GM19324 (cell line): ENCODE measurements around the gene CST9L.
"Not testable (repeated sequence)": the region's sequence is repeated elsewhere in the genome, so short reads cannot be mapped to it uniquely, and the experiment has no call there.

Experiments used
- ATAC-seq: cut with Tn5 transposase; IDR thresholded peaks from one replicate; pipeline ENCODE4 v1.9.1; 2021; ENCODE audit warnings: mild to moderate bottlenecking, moderate library complexity; ENCODE audit not compliant: unreplicated experiment, low FRiP score

The CST9L gene

DNA sequence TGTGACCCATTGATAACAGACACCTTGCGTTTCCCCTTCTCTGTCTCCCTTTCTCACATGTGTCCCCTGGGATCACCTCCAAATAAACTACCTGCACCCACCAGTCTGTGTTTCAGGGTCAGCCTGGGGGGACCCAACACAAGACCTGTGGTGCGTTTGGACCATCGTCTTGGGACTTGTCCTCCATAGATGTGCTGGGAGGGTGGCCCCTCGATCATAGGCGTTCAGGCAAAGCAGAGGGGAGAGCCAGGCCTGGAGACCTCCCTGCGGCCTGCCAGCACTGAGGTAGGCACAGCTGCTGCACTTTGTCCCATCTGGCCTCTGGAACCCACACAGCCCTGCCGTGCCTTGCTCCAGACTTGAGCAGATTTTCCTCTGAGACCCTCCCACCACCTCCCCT lies 19.3 kb upstream of the CST9L start:
- no peak for ATAC-seq

DNA sequence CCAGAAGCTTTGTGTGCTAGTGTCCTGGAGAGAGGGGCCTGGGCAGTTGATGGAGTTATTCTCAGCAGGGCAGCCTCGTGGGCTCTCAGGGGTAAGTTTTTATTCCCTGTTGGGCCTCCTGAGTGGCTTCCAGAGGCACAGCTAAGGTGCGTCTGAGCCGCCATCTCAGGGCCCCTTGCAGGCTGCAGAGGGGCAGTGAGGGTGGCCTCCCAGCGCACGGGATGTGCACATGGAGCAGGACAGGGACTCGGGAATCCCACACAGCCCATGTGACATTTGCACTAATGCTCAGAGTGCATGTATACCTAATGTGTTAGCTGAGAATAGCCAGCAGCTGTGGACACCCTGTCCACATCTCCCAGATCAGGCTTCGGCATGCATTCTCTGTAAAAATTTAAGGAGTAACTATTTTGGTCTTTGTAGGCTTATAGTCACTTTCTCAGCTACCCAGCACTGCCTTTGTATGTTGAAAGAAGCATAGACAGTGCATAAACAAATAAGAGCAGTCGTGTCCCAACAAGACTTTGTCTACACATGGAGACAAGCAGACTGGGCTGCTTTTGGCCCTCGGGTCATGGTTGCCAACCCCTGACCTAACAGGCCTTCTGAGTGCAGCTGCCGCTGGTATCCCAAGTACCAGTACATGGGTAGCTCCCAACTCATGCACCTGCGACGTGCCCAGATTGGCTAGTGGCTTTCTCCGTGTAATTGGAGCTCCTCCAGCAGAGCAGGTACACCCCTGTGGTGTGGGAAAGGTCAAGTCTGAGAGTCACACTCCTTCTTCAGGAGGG lies 18.6 kb upstream of the CST9L start:
- ATAC-seq, result no peak

GRCh38 chr20:23585808-23586734 lies 17.8 kb upstream of the CST9L start:
- no peak for ATAC-seq

GRCh38 chr20:23585449-23585807 lies 17.1 kb upstream of the CST9L start:
- no peak for ATAC-seq

DNA sequence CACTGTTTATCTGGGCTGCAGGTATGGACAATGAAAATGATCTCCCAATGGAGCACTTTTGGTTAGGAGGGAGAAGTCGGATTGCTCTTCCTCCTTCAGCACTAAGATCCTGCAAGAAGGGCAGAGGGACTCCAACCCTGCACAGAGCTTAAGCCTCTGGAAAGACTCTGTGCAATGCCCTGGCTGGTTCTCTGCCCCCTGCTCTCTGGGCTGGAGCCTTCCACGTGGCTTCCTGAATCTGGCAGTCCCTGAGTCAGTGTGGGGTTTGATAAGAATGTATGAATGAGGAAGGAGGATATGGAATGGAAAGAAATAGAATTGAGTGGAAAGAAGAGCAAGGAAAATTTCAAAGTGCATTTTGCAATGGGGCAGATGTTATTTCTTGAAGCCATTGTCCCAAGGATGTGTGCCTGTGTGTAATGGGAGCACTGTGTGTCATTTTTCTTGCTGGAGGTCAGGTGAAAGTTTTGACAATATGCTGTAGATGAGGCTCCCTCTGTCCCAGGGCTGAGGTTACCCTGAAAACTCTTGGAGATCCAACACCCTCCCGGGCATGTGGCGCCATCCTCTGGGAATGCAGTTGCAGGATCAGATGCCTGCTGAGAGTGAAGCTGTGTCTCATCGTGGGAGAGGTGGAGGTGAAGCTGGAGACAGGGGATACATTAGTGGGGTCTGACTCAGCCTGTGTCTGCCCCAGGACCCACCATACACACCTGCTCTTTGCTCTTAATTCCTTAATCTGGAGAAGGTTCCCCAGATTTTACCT lies 16.3 kb upstream of the CST9L start:
- ATAC-seq, result no peak

GRCh38 chr20:23583526-23583925 lies 15.2 kb upstream of the CST9L start:
- ATAC-seq, result no peak

GRCh38 chr20:23582293-23582692 lies 14.0 kb upstream of the CST9L start:
- no peak for ATAC-seq

DNA sequence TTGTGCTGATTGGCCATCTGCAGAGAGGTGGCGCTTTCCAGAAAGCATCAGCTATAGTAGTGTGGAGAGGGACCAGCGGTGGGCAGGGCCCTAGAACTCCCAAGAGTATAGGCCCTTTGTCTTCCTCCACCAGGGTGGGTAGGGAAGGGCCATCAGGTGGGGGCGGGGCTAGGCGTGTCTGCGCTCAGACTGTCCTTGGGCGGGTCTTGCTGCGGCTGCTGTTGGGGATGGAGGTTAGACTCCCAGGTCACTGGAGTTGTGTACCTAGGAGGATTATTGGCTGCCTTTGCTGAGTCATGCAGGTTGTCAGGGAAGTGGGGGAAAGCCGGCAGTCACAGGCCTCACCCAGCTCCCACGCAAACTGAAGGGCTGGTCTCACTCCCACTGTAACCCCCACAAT lies 13.5 kb upstream of the CST9L start:
- ATAC-seq, result not testable (repeated sequence)

- ATAC-seq, result no peak
These were observed 6.7 kb upstream of the CST9L start for GRCh38 chr20:23574977-23575376.

DNA sequence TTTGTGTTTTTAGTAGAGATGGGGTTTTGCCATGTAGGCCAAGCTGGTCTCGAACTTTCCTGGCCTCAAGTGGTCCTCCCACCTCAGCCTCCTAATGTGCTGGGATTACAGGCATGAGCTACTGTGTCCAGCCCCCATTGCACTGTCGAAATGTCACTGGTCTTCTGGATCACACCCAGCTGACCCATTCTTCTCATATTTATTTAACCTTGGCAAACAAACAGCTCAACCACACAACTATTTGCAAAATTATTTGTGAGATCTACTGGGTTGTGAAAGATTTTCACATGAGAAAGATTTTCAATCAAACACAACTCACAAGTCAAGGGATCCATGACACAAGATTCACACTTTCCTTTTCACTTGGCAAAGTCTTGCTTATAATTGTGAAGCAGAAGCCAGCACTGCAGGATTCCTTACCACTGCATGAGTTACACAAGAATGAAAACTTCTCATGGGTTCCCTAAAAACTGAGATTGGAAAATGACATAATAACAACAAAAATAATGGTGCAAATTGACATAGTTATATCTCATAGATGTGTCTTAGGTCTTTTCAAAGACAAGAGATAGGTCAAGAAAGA lies 2.0 kb upstream of the CST9L start:
- ATAC-seq, result no peak

GRCh38 chr20:23569570-23569969 lies 1.3 kb upstream of the CST9L start:
- no peak for ATAC-seq

- no peak for ATAC-seq
These were observed 667 bp upstream of the CST9L start for GRCh38 chr20:23568971-23569330.

DNA sequence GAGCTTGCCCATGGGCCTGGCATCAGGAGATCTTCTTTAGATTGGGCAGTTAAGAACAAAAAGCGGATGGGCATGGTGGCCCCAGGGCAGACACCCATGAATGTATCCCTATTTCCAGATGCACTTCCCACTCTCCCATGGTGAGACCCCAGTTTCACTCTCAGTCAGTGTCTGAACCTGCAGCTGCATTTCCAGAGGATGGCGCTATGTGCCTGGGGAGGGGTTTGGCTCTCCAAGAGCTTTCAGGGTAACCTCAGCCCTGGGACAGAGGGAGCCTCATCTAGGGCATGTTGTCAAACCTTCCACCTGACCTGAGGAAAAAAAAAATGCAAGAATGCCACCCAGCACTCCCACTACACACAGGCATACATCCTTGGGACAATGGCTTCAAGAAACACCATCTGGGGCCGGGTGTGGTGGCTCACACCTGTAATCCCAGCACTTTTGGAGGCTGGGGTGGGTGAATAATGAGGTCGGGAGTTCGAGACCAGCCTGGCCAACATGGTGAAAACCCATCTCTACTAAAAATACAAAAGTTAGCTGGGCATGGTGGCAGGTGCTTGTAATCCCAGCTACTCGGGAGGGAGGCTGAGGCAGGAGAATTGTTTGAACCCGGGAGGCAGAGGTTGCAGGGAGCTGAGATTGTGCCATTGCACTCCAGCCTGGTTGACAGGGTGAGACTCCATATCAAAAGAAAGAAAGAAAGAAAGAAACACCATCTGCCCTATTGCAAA lies 1.9 kb downstream of the CST9L start:
- no peak for ATAC-seq

DNA sequence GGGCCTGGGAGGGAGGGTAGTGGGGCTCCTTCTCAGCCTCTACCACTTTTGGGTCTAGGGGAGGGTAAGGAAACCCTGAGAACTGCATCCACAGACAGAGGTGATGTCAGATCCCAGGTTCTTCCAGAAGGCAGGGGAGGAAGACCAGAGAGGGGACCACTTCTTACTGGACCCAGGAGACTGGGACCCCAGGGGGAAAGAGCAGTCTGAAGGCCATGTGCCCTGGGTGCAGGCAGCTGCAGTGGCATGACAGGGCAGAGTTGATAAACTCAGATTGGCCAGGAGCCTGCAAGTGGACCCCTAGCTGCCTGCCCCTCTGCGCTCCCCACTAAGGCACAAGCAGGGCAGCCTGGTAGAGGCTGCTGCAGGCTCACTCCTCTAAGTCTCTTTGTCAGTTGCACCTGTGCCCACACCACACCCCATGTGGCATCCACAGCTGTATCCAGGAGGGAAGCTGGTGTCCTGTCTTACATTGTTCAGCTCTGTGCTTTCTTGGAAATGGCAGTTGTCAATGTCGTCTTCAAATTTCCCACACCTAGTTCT lies 2.7 kb downstream of the CST9L start:
- no peak for ATAC-seq

DNA sequence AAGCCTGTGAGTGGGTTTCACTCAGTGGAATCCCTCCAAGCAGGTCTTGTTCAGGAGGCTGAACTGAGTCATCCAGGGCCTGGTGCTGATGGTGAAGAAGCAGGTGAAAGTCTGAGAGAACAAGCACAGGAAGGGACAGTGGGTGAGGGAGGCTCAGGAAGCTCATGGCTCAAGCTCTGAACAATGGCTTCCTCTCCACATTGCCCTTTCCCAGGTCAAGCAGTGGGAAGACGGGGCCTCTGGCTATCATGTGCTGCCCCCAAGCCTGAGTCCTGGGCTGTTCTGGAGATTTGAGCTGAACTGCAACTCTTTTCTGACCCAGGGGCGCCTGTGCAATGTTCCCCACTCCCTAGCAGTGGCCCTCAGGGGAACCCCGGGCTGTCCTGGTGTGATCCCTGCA lies 3.4 kb downstream of the CST9L start:
- ATAC-seq, result no peak

GRCh38 chr20:23562721-23563342 lies 5.5 kb downstream of the CST9L start:
- no peak for ATAC-seq

GRCh38 chr20:23554401-23554800 lies 13.9 kb downstream of the CST9L start:
- ATAC-seq, result no peak

DNA sequence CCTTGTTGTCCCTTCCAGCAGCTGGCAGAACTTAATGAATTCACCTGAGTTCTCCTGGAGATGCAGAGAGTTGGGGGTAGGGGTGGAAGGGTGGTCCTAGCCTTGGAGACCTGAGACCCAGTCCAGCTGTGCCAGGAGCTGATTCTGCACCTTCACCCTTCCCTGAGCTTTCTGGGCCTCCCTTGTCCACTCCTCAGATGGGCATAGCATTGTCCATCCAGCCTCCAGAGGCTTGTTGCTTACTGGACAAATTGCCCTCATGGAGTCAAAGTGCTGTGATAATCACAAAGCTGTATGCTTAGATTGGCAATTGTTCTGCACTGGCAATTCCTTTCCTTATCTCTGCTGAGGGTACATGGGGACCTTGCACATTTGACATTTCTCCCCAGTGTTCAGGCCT lies 16.5 kb downstream of the CST9L start:
- no peak for ATAC-seq

DNA sequence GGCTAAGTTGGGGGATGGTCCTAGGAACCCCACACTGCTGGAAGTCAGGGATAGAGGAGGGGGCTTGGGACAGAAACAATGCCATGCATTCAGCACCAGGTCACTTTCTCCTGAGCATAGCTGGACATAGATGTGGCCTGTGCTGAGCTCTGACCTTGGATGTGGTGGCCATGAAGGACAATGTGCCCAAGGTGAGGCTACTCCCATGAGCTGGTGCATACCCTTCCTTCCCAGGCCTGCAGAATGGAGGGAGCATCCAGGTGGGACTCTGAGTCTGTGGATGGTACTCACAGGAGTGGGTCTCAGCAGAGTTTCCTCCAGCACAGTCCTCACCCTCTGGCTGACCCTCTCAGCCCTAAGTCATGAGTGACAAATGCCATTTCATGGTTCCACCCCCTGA lies 16.9 kb downstream of the CST9L start:
- ATAC-seq, result no peak
